ENCODE data around the gene ITPR3. TPM values are rescaled to one million over a fixed set of nuclear protein-coding genes. Genes with fewer than 3 reads are reported as not detected.

The ITPR3 gene
- polyA plus RNA-seq, 1 of the 3 experiments (the other 2 are of a cell fraction) = 8.1 TPM

- 0 out of 2 replicates have a peak, but pooled peaks have one; percentile 20 for TF ChIP-seq FOXJ3 (CRISPR knock-in tag; IDR thresholded peaks at IDR 0.05)
- no peak for TF ChIP-seq TAF1 (IDR thresholded peaks at IDR 0.05; ENCODE audit: borderline replicate concordance, low read depth, low read length)
- TF ChIP-seq RFX5 (IDR thresholded peaks at IDR 0.05; ENCODE audit: low read length) = no peak
- peaks cover 5 to 32% of the 10 kb centered on the region in 2 experiments for H3K36me3 ChIP-seq (replicated peaks in 1 of 2; ENCODE audit: control insufficient read depth in 1 of 2, insufficient read depth in 2 of 2, low read length in 1 of 2)
- H3K27ac ChIP-seq (ENCODE audit: low read depth in 2 of 2, low read length in 1 of 2) = peak overlapping the region; percentile 47 to 59; a peak in 1 of 4 replicates
- no peaks in the 10 kb centered on the region for H4K20me1 ChIP-seq (ENCODE audit: insufficient read depth)
- H3K4me3 ChIP-seq (ENCODE audit: low read depth in 2 of 2, low read length in 1 of 2) = no peak overlapping the region
- H3K79me2 ChIP-seq (ENCODE audit: insufficient read depth) = no peaks in the 10 kb centered on the region
- no peak overlapping the region for H3K4me2 ChIP-seq
- ChIA-PET POLR2A (interaction anchor here (0.8 to 1.3 kb wide), 3 partner anchors 9 to 116 kb away, joined by 3 read pairs; partner anchors contain the start of gene BAK1), CTCF (interaction anchor here (1.0 to 4.2 kb wide), 8 partner anchors 12 to 106 kb away, joined by 3 to 15 read pairs (median 8); partner anchors contain the start of gene UQCC2)
- H3K27me3 ChIP-seq (ENCODE audit: insufficient read depth) = no peaks in the 10 kb centered on the region
- H3K9ac ChIP-seq = no peak overlapping the region
- H3K9me3 ChIP-seq = no peaks in the 10 kb centered on the region
- H3K9me2 ChIP-seq = no peaks in the 10 kb centered on the region
- H2AFZ ChIP-seq (ENCODE audit: low read depth) = no peak overlapping the region
- H3K4me1 ChIP-seq (ENCODE audit: control insufficient read depth in 1 of 2, insufficient read depth in 2 of 2, low read depth in 1 of 2, low read length in 1 of 2) = peaks cover 34 to 47% of the 10 kb centered on the region in 2 experiments; a peak in 3 of 4 replicates
- H3F3A ChIP-seq (replicated peaks; ENCODE audit: insufficient read depth) = peaks cover 10% of the 10 kb centered on the region
- 93% methylated on average over 9 of the region's 16 CpGs for WGBS (ENCODE audit: low lambda C conversion rate)
- DNase-seq = peak; percentile 31
These were observed 74.3 kb downstream of the ITPR3 start for GRCh38 chr6:33695451-33695887.

- no peak for DNase-seq
- Histone ChIP-seq H3K4me1 (ENCODE audit: control insufficient read depth in 1 of 2, insufficient read depth in 2 of 2, low read depth in 1 of 2, low read length in 1 of 2) (peaks cover 34 to 47% of the 10 kb centered on the region in 2 experiments; a peak in 3 of 4 replicates), H3K27me3 (ENCODE audit: insufficient read depth) (no peaks in the 10 kb centered on the region), H2AFZ (ENCODE audit: low read depth) (no peak overlapping the region), H3K4me3 (ENCODE audit: low read depth in 2 of 2, low read length in 1 of 2) (no peak overlapping the region), H3K36me3 (replicated peaks in 1 of 2; ENCODE audit: control insufficient read depth in 1 of 2, insufficient read depth in 2 of 2, low read length in 1 of 2) (peaks cover 5 to 36% of the 10 kb centered on the region in 2 experiments), H3F3A (replicated peaks; ENCODE audit: insufficient read depth) (peaks cover 10% of the 10 kb centered on the region), H3K79me2 (ENCODE audit: insufficient read depth) (no peaks in the 10 kb centered on the region), H3K9ac (no peak overlapping the region), H3K27ac (ENCODE audit: low read depth in 2 of 2, low read length in 1 of 2) (no peak overlapping the region; a peak in 1 of 4 replicates), H3K4me2 (no peak overlapping the region), H3K9me2 (no peaks in the 10 kb centered on the region), H4K20me1 (ENCODE audit: insufficient read depth) (no peaks in the 10 kb centered on the region), H3K9me3 (no peaks in the 10 kb centered on the region)
- no peak for TF ChIP-seq GATA2 (CRISPR knock-in tag; IDR thresholded peaks at IDR 0.05)
- TF ChIP-seq POLR2AphosphoS5 (IDR thresholded peaks at IDR 0.05; ENCODE audit: low read depth, low read length) = no peak
- no peak for TF ChIP-seq ELF1 (IDR thresholded peaks at IDR 0.05)
- TF ChIP-seq REST (IDR thresholded peaks at IDR 0.05; ENCODE audit: low read depth, low read length) = no peak
- no peak for TF ChIP-seq RFX5 (IDR thresholded peaks at IDR 0.05; ENCODE audit: low read length)
- CTCF ChIA-PET = interaction anchor here (1.2 to 4.2 kb wide), 5 partner anchors 11 to 110 kb away, joined by 3 to 19 read pairs (median 12); partner anchors contain the start of gene UQCC2
- POLR2A ChIA-PET = interaction anchor here (0.8 to 1.0 kb wide), 2 partner anchors 62 to 116 kb away, joined by 3 read pairs; partner anchors contain the start of gene BAK1
- 95% methylated on average over 8 of the region's 10 CpGs for WGBS (ENCODE audit: low lambda C conversion rate)
These were observed 75.0 kb downstream of the ITPR3 start for GRCh38 chr6:33696076-33696475.
